Esophagus mucosa (tissue), 1 donor: ENCODE measurements around the gene PTPN14. TPM values are rescaled to one million over a fixed set of nuclear protein-coding genes. Genes with fewer than 3 reads are reported as not detected.

Source experiments
- ATAC-seq: fragments of 200-7000 bp; cut with Tn5 transposase; one replicate; pipeline ENCODE4 v1.9.1; 2020
- total RNA-seq: library from RNA; stranded (reverse); gene quantifications from one replicate; pipeline ENCODE4 v1.2.4, GENCODE V29; 2023
- donor health status: DM: yes; HTN: yes; CAD: no.

The PTPN14 gene
- total RNA-seq, 1 donor from 2014 or later, result 25.3 TPM

- ATAC-seq, result no peak
Measured at GRCh38 chr1:214389734-214390133, 161.7 kb downstream of the PTPN14 start.

- peak; percentile 85 for ATAC-seq
Measured at GRCh38 chr1:214386747-214387146, 164.7 kb downstream of the PTPN14 start.

DNA sequence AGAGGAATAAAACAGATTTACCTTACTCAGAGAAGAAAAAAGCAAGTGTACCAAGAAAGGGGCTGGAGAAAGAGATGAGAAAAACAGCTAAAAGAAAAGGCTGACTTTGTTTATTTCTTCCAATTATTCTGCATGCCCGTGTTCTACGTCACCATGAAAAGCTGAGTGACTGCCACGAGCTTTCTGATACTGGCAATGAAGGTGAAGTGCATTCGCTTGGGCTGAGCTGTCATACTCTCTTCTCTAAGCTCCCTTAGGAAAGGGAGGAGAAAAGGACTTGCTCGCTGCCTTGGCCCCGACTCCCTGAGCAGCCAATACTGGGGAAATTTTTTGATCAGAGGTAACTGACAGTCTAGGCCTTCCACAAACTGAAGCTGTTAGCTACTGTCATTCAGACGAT, 165.1 kb downstream of the PTPN14 start:
- ATAC-seq, result no peak

DNA sequence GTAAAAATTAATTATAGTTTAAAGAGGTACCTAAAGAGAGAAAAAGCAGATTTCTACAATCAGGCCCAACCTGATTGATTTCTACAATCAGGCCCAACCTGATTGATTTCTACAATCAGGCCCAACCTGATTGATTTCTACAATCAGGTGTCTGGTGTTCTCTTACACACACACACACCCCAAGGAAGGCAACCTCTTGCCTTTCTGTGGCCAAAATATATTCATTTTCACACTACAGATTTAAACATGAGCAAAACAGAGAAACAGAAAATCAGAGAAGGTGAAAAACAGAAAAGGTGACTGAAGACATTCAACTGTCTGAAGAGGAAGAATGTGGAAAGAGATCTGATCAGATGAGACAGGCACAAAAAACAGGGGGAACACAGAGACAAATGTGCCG, 166.0 kb downstream of the PTPN14 start:
- no peak for ATAC-seq

DNA sequence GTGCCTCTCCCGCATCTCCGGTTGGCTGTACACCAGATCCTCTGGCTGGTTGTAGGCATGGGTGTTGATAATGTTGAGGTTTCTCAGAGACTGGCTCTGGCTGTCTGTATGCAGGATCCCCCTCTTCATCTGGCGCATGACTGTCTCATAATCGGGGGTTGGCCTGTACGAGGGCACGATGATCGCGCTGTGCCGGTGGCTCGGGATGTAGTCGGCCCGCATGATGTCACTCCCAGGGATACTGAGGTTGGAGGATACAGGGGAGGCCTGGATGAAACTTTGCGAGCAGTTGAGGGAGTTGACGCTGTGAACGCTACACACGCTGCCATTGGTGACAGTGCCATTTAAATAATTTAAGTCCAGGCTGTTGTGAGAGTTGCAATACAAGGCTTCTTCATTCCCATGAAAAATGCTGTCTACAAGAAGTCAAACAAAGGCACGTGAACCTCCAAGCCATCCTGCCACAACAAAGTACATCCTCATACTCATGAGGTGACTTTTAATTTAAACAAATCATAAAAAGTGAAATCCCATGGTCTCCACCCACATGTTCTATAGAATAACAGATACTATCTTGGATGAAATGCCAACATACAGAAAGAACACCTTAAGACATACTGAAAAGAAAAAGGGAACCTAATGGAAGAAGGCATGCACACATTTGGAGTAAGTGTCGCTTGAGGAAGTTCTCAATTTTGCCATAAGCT, 166.9 kb downstream of the PTPN14 start:
- peak; percentile 21 for ATAC-seq

DNA sequence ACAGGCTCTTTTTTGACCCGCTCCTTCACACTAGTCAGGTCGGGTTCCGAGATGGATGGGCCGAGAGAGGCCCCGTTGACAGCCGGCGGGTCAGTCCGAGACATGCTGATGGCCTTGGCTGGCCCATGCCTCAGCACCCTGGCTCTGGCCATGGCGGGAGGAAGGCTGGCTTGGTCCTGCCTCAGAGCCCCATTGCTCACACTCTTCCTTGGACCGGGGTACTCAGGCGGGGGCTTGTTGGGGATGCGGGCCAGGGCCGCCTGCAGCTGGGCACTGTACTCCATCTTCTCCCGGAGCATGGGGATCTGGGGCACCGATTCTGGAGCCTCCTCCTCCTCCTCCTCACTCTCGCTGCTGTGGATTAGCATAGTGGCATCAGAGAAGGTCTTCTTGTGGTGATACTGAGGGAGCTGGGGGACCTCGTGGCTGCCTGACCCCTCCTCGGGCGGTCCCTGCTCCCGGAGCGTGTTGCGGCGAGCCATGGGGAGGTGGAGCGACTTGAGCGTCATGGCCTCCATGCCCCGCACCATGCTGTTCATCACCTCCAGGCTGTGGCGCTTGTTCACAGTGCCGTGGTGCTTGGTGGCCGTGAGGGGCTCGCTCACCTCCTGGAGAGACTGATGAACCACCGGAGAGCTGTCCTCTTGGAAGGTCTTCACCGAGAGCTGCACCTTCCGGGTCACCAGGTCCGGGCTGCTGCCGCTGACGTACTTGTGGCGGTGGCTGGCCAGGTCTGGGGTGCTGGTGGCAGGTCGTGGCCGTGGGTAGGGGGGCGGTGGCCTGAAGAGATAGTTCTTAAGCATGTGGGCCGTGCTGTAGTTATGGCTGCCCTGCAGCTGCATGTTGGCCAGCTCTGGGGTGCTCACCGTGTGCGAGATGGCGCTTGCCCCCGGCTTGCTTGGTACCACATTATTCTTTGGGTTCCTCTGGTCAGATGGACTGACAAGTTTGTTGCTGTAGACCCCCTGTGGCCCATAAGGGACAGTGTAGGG, 167.7 kb downstream of the PTPN14 start:
- ATAC-seq, result no peak

- no peak for ATAC-seq
Measured at GRCh38 chr1:214380986-214381695, 170.3 kb downstream of the PTPN14 start.

DNA sequence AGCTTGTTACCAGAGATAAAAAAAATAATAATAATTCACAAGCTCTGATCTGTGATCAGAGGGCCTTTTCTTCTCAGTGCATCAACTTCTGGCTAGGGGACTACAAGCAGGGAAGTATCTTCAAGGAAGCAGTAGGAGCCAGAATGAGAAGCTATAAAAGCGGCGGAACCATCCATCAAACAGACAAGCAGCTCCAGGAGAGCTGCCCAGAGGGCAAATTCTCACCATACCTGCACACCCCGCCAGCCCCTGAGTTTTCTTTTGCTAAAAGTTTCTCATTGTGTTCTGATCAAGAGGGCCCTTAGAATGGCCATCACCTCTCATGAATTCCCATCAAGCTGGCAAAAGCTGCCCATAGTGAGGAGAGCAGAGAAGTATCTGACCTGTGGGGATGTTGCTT, 171.0 kb downstream of the PTPN14 start:
- ATAC-seq, result peak; percentile 36

DNA sequence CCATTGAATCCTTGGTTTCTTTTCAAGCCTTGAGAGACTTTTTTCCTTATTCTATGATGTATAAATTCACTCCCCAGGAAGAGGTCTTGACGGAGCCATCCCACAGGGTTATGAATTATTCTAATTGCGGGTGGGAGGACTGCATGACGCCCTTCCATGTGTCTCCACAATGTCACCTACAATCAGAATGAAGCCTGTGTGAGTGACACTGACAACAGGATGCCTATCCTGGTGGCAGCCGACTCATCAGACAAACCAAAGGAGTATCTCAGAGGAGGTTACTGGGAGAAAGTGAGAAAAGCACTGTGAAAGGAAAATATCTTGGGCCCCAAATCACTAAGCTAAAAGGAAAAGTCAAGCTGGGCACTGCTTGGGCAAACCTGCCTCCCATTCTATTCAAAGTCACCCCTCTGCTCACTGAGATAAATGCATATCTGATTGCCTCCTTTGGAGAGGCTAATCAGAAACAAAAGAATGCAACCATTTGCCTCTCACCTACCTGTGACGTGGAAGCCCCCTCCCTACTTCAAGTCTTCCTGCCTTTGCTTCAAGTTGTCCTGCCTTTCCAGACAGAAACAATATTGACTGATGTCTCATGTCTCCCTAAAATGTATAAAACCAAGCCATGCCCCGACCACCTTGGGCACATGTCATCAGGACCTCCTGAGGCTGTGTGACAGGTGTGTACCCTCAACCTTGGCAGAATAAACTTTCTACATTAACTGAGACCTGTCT, 172.0 kb downstream of the PTPN14 start:
- no peak for ATAC-seq

DNA sequence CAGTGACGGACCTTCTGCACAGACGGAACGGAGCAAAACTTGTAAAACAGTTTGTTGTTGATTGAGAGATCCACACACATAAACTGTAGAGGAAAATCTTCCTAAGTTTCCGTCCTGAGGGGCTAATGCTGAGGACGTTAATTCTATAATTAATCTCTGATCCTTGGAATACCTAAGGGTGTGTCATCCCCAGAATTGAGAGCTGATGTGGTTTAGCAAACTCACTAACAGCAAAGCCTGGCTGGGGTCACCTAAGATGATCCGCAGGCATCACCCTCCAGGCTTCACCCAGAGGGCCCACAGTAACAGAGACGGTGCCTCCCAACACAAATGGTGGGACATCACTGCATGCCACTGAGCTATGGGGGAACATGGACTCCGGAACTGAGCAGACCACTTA, 172.9 kb downstream of the PTPN14 start:
- ATAC-seq, result no peak

DNA sequence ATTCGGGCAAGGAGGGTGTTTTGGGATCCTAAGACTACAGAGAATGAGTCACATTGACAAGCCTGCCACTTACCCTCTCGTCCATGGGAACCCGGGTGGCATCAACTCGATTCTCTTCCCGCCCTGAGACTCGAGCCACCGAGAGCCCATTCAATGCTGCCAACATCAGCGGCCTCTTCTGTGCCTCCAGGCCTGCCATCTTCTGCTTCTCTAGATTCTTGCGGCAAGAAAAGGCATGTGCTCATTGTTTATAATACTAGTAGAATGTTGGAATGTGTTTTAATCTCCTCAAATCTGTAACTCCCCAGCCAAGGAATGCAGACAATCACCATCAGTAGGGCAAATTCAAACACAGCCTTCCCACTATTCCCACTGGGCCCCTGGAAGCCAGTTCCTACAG, 173.5 kb downstream of the PTPN14 start:
- no peak for ATAC-seq

DNA sequence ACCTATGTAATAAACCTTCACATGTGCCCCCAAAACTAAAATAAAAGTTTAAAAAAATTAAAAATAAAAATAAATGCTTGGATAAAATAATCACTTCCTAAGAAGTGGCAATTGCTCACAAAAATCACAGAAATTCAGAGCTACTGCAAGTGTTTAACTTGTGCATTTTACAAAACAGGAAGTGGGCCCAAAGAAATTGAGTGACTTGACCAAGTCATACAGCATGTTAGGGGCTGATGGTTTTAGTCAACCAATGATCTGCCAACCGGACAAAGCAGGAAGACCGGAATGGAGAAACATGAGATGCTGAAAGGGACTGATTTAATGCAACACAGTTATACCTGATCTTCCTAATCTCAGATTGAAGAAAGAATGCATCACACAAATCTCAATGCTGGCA, 173.9 kb downstream of the PTPN14 start:
- ATAC-seq, result no peak

DNA sequence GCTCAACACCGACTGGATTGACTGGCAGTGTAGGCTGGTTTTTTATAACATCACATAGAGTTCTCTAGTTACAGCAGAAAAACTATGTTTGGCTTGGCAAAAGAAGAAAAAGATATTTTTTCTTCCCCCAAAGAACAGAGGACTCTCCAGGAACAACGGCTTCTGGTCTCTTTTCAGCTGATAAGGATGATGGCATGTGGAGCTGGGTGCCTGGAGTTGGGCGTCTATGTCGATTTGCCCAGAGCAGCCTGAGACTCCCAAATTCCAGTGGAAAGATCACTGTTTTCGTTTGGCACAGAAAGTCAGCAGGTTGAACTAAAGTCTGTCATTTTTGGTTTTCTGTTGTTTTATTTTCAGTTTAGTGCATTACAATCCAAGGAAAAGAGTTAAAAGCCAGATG, 179.3 kb downstream of the PTPN14 start:
- no peak for ATAC-seq

DNA sequence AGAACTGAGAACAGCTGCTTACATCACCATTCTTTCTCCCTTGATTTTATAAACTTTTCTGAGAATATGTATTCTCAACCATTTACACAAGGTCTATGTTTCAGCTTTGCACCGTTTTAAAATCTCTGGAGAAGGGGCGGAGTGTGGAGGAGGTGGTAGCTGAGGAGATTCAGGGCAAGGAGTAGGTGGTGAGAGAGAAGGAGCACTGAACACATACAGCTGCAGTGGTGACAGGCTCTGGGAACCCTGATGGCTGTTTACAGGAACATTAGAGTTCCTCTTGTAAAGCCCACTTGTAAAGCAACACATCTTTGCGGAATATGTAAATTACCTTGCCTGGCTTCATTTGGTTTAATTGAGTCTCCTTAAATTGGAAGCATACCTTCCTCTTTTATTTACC, 180.8 kb downstream of the PTPN14 start:
- ATAC-seq, result no peak

DNA sequence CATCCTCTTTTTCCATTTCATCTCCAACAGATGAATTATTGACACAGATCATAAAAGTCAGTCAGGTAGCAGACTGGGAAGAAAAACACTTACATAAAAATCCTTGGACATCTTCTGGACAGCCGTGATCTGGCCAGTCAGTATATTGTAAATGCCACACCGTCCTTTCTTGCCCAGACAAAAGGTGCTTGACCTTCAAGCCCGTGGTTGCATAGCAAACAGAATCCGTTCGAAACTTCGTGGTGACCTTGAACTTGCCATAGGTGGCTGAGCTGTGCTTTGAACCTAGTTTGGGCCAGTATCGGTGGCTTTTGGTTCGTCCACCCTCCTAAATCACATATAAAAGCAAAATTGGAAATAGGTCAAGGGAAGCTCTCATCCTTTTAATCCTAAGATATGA, 182.0 kb downstream of the PTPN14 start:
- no peak for ATAC-seq

DNA sequence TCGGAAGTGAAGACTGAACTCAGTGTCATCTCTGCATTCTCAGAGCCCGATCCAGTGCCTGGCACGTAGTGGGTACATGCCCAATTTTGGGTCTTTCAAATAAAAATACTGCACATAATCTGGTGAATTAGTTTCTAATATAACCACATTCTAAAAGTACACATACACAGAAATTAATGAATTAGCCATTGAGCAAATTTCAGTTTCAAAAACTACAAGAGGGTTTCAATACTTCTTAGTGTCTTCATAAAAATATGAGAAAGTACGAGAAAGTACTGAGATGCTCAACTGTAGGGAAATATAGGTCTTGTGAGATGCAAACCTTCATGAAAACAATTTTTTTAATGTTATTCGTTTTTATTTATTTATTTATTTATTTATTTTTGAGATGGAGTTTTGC, 183.6 kb downstream of the PTPN14 start:
- ATAC-seq, result no peak

DNA sequence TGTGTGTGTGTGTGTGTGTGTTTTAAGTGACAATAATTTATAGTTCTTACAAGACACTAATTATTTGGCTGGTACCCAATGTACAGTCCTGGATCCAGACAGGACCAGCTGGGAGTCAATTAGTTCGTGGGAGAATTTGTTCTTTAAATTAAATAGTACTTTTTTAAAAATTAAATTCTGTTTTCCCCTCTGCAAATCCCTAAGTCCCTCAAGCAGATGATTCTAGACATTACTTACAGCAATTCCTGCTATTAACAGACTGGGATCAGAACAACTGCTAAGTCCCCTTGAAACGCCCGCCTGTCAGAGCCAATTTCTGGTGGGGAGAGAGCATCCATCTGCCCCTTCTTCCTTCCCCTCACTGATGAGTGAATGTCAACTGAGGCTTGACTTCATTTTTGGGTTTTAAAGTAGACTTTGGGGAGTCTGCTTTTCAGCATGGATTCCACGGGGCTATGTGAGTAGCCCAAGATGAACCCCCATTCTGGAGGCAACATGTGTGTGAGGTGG, 186.6 kb downstream of the PTPN14 start:
- no peak for ATAC-seq

DNA sequence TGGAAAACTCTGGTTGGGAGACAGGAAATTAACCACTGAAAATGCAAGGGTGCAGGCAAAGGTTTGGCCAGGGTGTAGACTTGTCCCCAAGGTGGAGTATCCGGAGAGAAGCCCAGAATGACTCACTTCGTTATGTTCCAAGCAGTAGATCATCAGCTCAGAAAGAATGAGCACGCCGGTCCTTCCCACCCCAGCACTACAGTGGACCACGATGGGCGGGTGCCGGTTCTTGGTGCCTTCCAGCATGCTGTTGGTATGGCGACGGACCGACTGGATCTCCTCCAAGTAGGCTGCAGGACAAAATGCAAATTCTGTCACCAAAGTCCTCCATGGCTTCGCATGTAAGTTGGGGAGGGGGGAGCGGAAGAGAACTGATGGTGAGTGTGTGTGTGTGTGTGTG, 187.0 kb downstream of the PTPN14 start:
- ATAC-seq, result peak; percentile 53

- no peak for ATAC-seq
Measured at GRCh38 chr1:214363386-214363785, 188.0 kb downstream of the PTPN14 start.

- no peak for ATAC-seq
Measured at GRCh38 chr1:214362188-214362882, 189.1 kb downstream of the PTPN14 start.

DNA sequence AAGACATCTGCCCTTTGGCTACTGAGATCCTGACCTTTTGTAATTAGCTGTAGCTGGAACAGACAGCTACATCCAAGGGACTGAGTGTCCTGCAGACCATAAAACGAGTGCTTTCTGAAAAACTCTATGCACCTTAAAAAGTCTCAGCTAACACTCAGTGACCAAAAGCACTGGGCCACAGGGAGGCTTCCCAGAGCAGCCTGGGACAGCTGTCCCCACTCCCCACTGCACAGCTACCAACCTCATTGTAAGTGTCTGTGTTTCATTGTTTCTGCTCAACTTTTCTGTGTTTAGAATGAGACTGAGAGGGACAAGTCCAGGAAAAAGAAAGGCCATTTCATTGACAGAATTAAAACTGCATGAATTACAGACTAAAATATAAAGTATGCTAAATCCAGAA, 189.8 kb downstream of the PTPN14 start:
- no peak for ATAC-seq
